H9 (cell line): ENCODE results near the gene THEMIS. TPM values are rescaled to one million over a fixed set of nuclear protein-coding genes. Genes with fewer than 3 reads are reported as not detected.

ENCODE experiments used
- DNase-seq: peaks from one replicate; pipeline ENCODE4 v3.0.0-alpha.2; 2017
- H2AFZ ChIP-seq: one replicate; pipeline ENCODE4 v1.6.1; 2013; ENCODE audit warnings: mild to moderate bottlenecking, low read length, control low read depth, moderate library complexity
- H2AK5ac ChIP-seq: 2 replicates; pipeline ENCODE4 v1.6.1; 2013; ENCODE audit warnings: low read length, control low read depth, mixed read lengths; ENCODE audit not compliant: insufficient read length
- H2BK120ac ChIP-seq: one replicate; pipeline ENCODE4 v1.6.1; 2013; ENCODE audit warnings: low read depth, mild to moderate bottlenecking, low read length, control low read depth, inconsistent platforms; ENCODE audit not compliant: poor library complexity, severe bottlenecking
- H2BK12ac ChIP-seq: 2 replicates; pipeline ENCODE4 v1.6.1; 2013; ENCODE audit warnings: low read length, control low read depth, mixed read lengths, low read depth; ENCODE audit not compliant: insufficient read length
- H2BK15ac ChIP-seq: 2 replicates; pipeline ENCODE4 v1.6.1; 2013; ENCODE audit warnings: low read depth, low read length, control low read depth
- H2BK20ac ChIP-seq: one replicate; pipeline ENCODE4 v1.6.1; 2013; ENCODE audit warnings: low read depth, mild to moderate bottlenecking, low read length, control low read depth, inconsistent platforms; ENCODE audit not compliant: poor library complexity, severe bottlenecking
- H2BK5ac ChIP-seq: 2 replicates; pipeline ENCODE4 v1.6.1; 2013; ENCODE audit warnings: low read length, control low read depth, mixed read lengths; ENCODE audit not compliant: insufficient read length
- H3K14ac ChIP-seq: 2 replicates; pipeline ENCODE4 v1.6.1; 2013; ENCODE audit warnings: low read length, control low read depth; ENCODE audit not compliant: insufficient read depth
- H3K18ac ChIP-seq: 2 replicates; pipeline ENCODE4 v1.6.1; 2013; ENCODE audit warnings: low read depth, mild to moderate bottlenecking, mixed read lengths, low read length, control low read depth; ENCODE audit not compliant: insufficient read length
- H3K23ac ChIP-seq: 2 replicates; pipeline ENCODE4 v1.6.1; 2013; ENCODE audit warnings: low read length, control low read depth, mixed read lengths, low read depth; ENCODE audit not compliant: insufficient read length
- H3K23me2 ChIP-seq: 2 replicates; pipeline ENCODE4 v1.6.1; 2013; ENCODE audit warnings: low read depth, mild to moderate bottlenecking, mixed read lengths, low read length, control low read depth; ENCODE audit not compliant: insufficient read length, poor library complexity, severe bottlenecking
- H3K27ac ChIP-seq: 2 replicates; pipeline ENCODE4 v1.5.1; 2013; ENCODE audit warnings: low read length, control low read depth, mixed read lengths, low read depth; ENCODE audit not compliant: insufficient read length
- H3K27me3 ChIP-seq: 2 replicates; pipeline ENCODE4 v1.6.1; 2013; ENCODE audit warnings: low read length, control low read depth, inconsistent platforms; ENCODE audit not compliant: insufficient read depth
- H3K4ac ChIP-seq: 2 replicates; pipeline ENCODE4 v1.6.1; 2013; ENCODE audit warnings: low read depth, mild to moderate bottlenecking, control low read depth, inconsistent platforms, low read length, moderate library complexity
- H3K4me1 ChIP-seq: 2 replicates; pipeline ENCODE4 v1.6.1; 2013; ENCODE audit warnings: low read length, control low read depth, inconsistent platforms; ENCODE audit not compliant: insufficient read depth
- H3K4me2 ChIP-seq: 2 replicates; pipeline ENCODE4 v1.6.1; 2013; ENCODE audit warnings: low read length, control low read depth, mixed read lengths; ENCODE audit not compliant: insufficient read length, insufficient read depth
- H3K56ac ChIP-seq: 2 replicates; pipeline ENCODE4 v1.6.1; 2013; ENCODE audit warnings: low read depth, mild to moderate bottlenecking, mixed read lengths, low read length, control low read depth; ENCODE audit not compliant: insufficient read length
- H3K79me1 ChIP-seq: 2 replicates; pipeline ENCODE4 v1.6.1; 2013; ENCODE audit warnings: low read depth, mild to moderate bottlenecking, moderate library complexity, low read length, control low read depth, inconsistent platforms; ENCODE audit not compliant: insufficient read depth, poor library complexity, severe bottlenecking
- H3K79me2 ChIP-seq: 2 replicates; pipeline ENCODE4 v1.6.1; 2013; ENCODE audit warnings: low read length, control low read depth, inconsistent platforms; ENCODE audit not compliant: insufficient read depth
- H3K9ac ChIP-seq: 2 replicates; pipeline ENCODE4 v1.6.1; 2013; ENCODE audit warnings: low read length, control low read depth, mixed read lengths; ENCODE audit not compliant: insufficient read length; ENCODE audit errors: extremely low read depth
- H3K9me3 ChIP-seq: one replicate; pipeline ENCODE4 v1.6.1; 2013; ENCODE audit warnings: low read depth, low read length, inconsistent platforms; ENCODE audit not compliant: control insufficient read depth
- H3T11ph ChIP-seq: one replicate; pipeline ENCODE4 v1.6.1; 2013; ENCODE audit warnings: mild to moderate bottlenecking, low read length, control low read depth, inconsistent platforms
- H4K20me1 ChIP-seq: one replicate; pipeline ENCODE4 v1.6.1; 2013; ENCODE audit not compliant: control insufficient read depth, insufficient read length, insufficient read depth
- H4K5ac ChIP-seq: 2 replicates; pipeline ENCODE4 v1.6.1; 2013; ENCODE audit warnings: low read depth, mild to moderate bottlenecking, mixed read lengths, low read length, control low read depth; ENCODE audit not compliant: insufficient read length
- H4K8ac ChIP-seq: replicated peaks from 2 replicates; pipeline ENCODE4 v1.6.1; 2013; ENCODE audit warnings: low read length, control low read depth, mixed read lengths, low read depth; ENCODE audit not compliant: insufficient read length
- H4K91ac ChIP-seq: 2 replicates; pipeline ENCODE4 v1.6.1; 2013; ENCODE audit warnings: low read depth, mild to moderate bottlenecking, moderate library complexity, mixed read lengths, low read length, control low read depth; ENCODE audit not compliant: insufficient read length
- H3K27ac Mint-ChIP-seq, 3 experiments: 2 replicates in 2 of 3; 3 replicates in 1 of 3; pipeline ENCODE4 v1.8.0; 2020 to 2021; ENCODE audit warnings: mixed read lengths in 3 of 3, mild to moderate bottlenecking in 1 of 3, moderate library complexity in 1 of 3
- H3K27me3 Mint-ChIP-seq: 2 replicates; pipeline ENCODE4 v1.8.0; 2021; ENCODE audit warnings: low read depth, mild to moderate bottlenecking, moderate library complexity, mixed read lengths
- H3K36me3 Mint-ChIP-seq, 3 experiments: 2 replicates in 2 of 3; 3 replicates in 1 of 3; pipeline ENCODE4 v1.8.0; 2020 to 2021; ENCODE audit warnings: low read depth in 3 of 3, mixed read lengths in 3 of 3; ENCODE audit not compliant: insufficient read depth in 1 of 3
- H3K4me1 Mint-ChIP-seq, 2 experiments: 2 replicates each; pipeline ENCODE4 v1.8.0; 2020; ENCODE audit warnings: mixed read lengths in 2 of 2
- H3K4me3 Mint-ChIP-seq, 2 experiments: 2 replicates in 1 of 2; 3 replicates in 1 of 2; pipeline ENCODE4 v1.8.0; 2020 to 2021; ENCODE audit warnings: mild to moderate bottlenecking in 2 of 2, mixed read lengths in 2 of 2, moderate library complexity in 1 of 2
- H3K9me3 Mint-ChIP-seq, 2 experiments: 2 replicates in 1 of 2; 3 replicates in 1 of 2; pipeline ENCODE4 v1.8.0; 2020; ENCODE audit warnings: mild to moderate bottlenecking in 2 of 2, mixed read lengths in 2 of 2, moderate library complexity in 1 of 2
- total RNA-seq: library from RNA; stranded (reverse); gene quantifications from 2 replicates; pipeline ENCODE4 v1.2.1, GENCODE V29; 2021
- TF ChIP-seq, protein P1 (sequence below): fragments of 200-600 bp; sonication (generic); conservative IDR thresholded peaks from 3 replicates; pipeline ENCODE4 v1.8.0; 2021; ENCODE audit warnings: antibody characterized with exemption, mild to moderate bottlenecking

THEMIS gene
- total RNA-seq, 1 experiment from 2014 or later = not detected

DNA sequence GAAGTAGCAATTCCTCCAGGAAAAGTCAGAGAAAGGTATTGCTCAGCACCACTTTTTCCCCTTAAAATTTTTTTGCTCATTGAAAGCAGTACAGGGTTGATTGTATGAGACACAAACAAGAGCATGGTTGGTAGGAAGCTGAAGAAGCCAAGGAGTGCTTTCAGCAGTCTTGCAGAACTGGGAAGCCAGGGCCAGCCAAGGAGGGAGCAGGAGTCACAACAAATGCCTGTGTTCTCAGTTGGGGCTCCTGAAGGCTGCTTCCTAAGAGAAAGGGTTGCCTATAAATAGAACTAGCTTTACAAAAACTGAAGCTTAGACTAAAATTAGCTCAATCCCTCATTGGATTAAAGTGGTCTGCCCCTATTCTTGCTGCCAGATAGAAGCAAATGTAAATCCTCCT lies 3.3 kb upstream of the THEMIS start:
- Histone ChIP-seq H3K27ac (no peak overlapping the region), H3K18ac (no peak overlapping the region), H3K4ac (no peak overlapping the region), H3K79me2 (no peaks in the 10 kb centered on the region), H3K9me3 (no peaks in the 10 kb centered on the region), H4K91ac (no peak overlapping the region), H2BK120ac (no peak overlapping the region), H2BK20ac (no peak overlapping the region), H3K4me1 (no peaks in the 10 kb centered on the region), H3T11ph (no peak overlapping the region), H3K4me2 (no peak overlapping the region), H3K27me3 (no peaks in the 10 kb centered on the region), H4K8ac (no peak overlapping the region), H3K14ac (no peak overlapping the region), H4K20me1 (no peaks in the 10 kb centered on the region), H2AK5ac (no peak overlapping the region), H3K9ac (no peak overlapping the region), H4K5ac (no peak overlapping the region), H3K79me1 (no peaks in the 10 kb centered on the region), H2AFZ (no peak overlapping the region), H3K23me2 (no peaks in the 10 kb centered on the region), H2BK12ac (no peak overlapping the region), H2BK5ac (no peak overlapping the region), H3K56ac (no peak overlapping the region), H2BK15ac (no peak overlapping the region), H3K23ac (no peak overlapping the region)
- H3K36me3 Mint-ChIP-seq = no peaks in the 10 kb centered on the region
- no peaks in the 10 kb centered on the region for H3K27me3 Mint-ChIP-seq
- H3K4me1 Mint-ChIP-seq = peaks cover 4 to 11% of the 10 kb centered on the region in 2 experiments; a peak in 3 of 4 replicates
- H3K9me3 Mint-ChIP-seq = no peaks in the 10 kb centered on the region
- no peak for DNase-seq
- H3K4me3 Mint-ChIP-seq = no peak overlapping the region
- TF ChIP-seq, protein P1, sequence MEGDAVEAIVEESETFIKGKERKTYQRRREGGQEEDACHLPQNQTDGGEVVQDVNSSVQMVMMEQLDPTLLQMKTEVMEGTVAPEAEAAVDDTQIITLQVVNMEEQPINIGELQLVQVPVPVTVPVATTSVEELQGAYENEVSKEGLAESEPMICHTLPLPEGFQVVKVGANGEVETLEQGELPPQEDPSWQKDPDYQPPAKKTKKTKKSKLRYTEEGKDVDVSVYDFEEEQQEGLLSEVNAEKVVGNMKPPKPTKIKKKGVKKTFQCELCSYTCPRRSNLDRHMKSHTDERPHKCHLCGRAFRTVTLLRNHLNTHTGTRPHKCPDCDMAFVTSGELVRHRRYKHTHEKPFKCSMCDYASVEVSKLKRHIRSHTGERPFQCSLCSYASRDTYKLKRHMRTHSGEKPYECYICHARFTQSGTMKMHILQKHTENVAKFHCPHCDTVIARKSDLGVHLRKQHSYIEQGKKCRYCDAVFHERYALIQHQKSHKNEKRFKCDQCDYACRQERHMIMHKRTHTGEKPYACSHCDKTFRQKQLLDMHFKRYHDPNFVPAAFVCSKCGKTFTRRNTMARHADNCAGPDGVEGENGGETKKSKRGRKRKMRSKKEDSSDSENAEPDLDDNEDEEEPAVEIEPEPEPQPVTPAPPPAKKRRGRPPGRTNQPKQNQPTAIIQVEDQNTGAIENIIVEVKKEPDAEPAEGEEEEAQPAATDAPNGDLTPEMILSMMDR = no peak
- H3K27ac Mint-ChIP-seq = 0 out of 7 replicates have a peak overlapping the region, but pooled peaks of 1 of the 3 experiments have one; percentile 11
